Ishikawa (cell line): ENCODE measurements around the gene SUCNR1.

Experiments
- MAX ChIP-seq: IDR thresholded peaks from 2 replicates; pipeline ENCODE4 v1.6.1; 2012
- RAD21 ChIP-seq: IDR thresholded peaks from 2 replicates; pipeline ENCODE4 v1.6.1; 2012; ENCODE audit warnings: low read depth
- REST ChIP-seq: IDR thresholded peaks from 2 replicates; pipeline ENCODE4 v1.6.1; 2012; ENCODE audit warnings: low read depth, mild to moderate bottlenecking
- TAF1 ChIP-seq: IDR thresholded peaks from 2 replicates; pipeline ENCODE4 v1.6.1; 2012; ENCODE audit warnings: low read depth, mild to moderate bottlenecking

- no peak for TF ChIP-seq REST
- no peak for TF ChIP-seq TAF1
- TF ChIP-seq MAX, result no peak
- TF ChIP-seq RAD21, result no peak
Measured at GRCh38 chr3:151933234-151933853, 59.9 kb downstream of the SUCNR1 start.
